NCI-H524 (cell line): ENCODE measurements around the gene EYA3.

Source experiments
- DNase-seq, 2 experiments: peaks; one replicate each; lab custom pipeline; 2025; lab: John Stamatoyannopoulos, UW

EYA3 gene

DNA sequence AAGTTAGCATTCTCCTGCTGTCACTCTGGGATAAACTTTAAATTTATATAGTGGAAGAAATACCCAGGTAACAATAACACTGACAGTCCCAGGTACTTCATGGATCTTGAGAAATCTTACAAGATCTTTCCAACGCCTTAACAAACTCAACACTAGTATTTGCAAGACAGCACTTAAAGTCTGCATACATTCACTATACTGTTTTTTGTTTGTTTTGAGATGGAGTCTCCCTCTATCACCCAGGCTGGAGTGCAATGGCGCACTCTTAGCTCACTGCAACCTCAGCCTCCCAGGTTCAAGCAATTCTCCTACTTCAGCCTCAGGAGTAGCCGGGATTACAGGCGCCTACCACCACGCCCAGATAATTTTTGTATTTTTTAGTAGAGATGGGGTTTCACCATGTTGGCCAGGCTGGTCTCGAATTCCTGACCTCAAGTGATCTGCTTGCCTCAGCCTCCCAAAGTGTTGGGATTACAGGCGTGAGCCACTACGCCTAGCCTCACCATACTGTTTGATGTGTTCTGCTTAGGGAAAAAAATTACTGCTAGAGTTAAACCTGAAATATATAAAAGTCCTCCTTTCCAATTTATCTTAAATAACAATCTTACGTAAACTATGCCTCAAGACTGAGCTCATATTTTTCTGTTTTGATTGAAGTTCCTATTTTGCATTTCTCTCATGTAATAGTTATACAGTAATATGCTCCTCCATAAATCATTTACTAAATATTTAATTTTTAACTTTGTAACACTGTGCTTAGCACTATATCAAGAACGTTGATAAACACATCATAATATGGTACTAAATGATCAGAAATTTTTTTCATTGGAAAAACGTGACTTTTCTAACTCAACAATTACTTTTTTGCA is 17.5 kb downstream of the EYA3 start:
- no peak for DNase-seq

DNA sequence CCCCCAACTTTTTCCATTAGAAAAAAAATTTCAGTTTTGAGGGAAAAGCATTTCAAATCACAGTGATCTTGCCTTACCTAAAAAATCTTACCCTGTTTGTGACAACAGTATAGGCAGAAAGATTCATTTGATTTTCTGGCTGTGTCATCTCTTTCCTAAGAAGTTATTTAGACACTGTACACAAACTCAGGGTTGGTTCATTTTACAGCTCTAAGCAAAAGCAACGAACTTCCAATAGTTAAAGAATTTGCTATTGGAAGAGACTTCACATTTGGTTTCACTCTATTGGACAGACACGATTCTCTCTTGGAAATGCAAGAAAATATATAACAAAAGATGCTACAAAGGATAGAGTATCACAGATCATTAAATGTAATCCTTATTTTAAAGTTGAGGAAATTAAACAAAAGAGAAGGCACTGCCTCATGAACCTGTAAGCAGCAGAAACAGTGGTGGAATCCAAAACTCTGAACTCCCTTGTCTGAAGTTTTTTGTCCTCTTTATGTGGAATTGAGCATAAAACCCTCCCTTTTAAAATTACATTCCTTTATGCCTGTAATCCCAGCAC is 20.8 kb downstream of the EYA3 start:
- no peak for DNase-seq

DNA sequence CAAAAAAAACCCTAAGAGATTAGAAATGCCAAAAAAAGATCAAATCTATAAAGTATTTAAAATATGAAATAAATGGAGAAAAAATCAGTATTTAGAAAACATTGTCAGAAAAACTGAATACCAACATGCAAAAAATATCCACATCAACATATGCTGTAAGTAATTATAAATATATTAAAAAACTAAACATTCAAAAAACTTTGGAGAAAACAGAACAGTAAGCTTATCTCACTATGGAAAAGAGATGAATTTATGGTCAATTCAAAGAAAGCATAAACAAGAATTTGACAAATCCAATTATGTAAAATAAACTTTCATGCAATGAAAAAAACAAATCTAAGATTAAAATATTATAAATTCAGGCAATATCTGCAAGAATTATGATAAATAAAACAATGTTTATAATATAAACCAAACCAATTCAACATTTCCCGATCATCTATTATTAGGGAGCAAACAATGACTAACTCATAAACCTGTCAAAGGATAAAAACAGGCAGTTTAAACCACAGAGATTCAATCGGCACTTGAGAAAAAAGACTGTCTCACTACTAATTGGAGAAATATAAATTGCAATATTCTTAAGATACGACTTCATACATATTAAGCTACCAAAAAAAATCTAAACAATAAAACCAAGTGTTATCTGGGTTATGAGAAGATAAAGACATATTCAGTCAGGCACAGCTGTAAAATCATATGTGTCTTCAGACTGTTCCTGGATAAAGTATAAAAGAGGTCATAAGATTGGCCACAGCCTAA is 21.8 kb downstream of the EYA3 start:
- DNase-seq = no peak

DNA sequence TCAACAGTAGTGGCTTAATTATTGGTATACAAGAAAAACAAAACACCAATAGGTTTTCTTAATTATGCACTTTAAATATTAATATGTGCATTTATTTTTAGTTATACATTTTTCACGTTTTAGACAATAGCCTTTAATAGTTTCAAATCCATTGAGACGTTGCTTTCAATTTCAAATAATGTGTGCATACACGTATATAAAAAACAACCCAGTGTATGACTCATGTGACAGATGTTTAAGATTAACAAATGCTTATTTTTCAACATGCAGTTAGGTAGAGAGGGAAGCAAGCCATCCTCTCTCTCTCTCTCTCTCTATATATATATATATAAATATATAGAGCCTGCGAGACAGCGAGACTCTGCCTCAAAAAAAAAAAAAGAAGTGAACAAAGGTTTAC is 24.3 kb downstream of the EYA3 start:
- DNase-seq = peak in 1 of 2 experiments; percentile 1

DNA sequence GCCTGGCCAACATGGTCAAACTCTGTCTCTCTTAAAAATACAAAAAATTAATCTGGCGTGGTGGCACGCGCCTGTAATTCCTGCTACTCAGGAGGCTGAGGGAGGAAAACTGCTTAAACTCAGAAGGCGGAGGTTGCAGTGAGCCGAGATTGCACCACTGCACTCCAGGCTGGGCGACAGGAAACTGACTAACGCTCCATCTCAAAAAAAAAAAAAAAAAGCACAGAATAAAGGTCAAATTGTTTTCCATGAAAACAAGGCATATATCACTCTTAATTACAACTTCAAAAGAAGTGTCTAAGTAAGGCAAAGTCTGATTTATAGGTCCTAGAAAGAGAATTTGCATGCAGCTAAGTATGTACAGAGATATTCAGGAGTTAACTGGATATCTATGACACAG is 25.6 kb downstream of the EYA3 start:
- no peak for DNase-seq

DNA sequence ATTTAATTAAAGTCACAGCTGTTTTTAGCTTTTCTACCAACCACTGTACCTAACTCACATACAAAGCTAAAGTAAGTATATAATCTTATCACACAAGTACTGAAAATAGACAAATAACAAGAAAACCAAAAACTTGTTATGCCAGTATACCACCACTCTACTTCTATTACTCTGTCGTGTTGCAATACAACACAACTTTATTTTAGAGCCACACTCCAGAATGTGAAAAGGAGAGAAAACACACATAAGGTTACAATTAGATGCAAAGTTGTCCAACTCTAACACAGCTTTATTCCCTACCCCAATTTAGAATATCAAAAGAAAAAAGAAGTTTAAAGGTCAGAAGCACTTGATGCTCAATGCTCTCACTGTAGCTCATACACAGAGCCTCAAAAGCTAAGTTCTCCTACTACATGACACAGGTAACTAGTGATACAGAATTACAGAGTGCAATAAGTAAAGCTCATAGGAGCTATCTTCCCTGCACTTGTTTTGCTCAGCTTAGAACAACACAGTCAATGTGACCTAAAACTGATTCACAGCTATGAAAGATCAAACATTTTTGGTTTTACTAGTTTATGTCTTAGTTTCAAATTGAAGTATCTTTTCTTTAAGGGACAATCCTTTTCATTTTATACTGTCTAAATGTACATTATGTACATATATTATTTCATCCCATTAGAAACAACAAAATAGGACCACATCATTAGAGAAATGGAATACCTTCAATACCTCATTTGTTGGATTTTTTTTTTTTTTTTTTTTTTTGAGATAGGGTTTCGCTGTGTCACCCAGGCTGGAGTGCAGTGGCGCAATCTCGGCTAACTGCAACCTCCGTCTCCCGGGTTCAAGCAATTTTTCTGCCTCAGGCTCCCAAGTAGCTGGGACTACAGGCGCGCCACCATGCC is 29.2 kb downstream of the EYA3 start:
- DNase-seq = no peak

DNA sequence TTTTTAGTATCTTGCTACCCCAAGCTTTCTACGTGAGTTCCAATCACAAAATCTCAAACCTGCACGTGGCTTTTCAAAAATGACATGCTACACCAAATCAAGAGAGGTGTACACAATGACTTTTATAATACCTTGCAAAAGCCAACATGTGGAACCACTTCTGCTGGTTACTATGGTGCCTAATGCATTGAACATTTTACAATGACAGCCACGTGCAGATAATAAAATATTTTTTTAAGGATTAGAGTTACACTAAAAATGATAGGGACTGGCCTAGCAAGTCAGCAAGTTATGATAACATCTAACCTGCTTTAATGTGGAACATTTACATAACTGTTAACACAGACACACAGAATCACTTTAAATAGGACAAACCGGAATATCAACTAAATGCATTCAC is 30.2 kb downstream of the EYA3 start:
- DNase-seq = no peak

DNA sequence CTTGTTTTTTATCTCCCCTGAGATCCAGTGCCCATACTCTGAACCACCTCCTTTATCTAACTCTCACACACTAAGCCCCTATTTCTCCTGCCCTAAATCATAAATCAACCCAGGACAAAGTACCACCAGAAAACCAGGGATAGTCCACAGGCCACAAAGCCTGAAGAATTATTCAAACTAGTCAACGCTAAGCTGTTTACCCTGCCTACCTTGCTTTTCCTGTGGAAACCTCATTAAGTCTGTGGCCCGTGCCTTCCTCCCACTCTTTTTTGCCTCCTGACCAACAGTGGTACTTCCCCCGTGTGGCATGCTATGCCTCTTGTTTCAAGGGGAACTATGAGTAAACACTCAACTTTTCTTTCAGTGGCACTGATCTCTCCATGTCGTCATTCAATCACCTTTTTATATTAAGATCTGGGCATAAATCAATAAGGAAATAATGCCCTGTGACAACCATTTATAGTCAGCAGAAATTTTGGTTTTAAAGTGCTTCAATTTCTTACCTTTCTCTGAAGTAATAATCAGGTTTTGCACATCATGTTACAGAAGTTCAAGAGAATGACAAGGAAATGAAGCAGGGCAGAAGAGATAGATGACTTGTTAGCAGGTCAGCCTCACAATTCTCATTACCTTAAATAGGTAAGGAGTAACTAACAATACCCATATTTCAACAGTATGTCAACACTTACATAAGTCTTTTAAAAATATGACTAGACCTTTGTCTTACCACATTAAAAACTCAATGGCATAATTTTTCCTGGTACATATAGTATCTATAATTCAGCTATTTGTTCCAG is 32.1 kb downstream of the EYA3 start:
- no peak for DNase-seq

DNA sequence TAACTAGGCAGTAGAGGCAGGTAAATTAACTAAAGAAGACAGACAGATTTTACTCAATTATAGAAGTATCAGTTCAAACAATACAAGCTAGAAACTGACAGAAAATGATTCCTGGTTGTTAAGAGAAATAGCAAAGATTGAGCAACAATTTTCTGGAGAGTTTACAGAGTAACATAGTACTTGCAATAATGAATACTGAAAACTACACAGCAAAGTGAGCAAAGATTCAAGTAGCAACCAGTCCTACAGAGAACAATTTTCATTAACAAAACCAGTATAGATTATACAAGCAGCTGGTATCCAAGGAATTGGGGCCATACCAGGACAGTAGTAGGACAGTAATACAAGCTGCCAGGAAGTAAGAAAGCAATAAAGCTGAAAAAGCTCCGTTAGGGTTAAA is 37.6 kb downstream of the EYA3 start:
- DNase-seq = no peak

DNA sequence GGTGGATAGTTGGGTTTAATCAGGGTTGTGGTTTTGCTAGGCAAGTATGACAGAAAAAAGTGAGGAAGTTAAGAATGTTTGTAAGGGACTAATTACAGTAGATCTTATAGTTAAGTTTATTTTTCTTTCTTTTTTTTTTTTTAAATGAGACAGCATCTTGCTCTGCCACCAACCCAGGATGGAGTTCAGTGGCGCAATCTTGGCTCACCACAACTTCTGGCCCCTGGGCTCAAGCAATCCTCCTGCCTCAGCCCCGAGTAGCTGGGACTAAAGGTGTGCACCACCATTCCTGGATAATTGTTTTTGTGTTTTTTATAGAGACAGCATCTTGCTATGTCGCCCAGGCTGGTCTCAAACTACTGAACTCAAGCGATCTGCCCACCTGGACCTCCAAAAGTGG is 41.7 kb downstream of the EYA3 start:
- DNase-seq = no peak

DNA sequence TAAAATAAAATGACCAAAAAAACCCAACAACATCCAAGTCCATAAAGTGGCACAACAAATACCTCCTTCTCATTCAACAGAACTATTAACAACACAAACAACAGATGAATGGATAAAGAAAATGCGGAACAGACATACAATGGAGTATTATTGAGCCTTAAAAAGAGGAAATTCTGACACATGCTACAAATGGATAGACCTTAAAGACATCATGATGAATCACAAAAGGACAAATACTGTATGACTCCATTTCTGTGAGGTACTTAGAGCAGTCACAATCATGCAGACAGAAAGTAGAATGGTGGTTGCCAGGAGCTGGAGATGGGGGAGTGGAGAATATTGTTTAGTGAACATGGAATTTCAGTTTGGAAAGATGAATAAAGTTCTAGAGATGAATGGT is 42.6 kb downstream of the EYA3 start:
- no peak for DNase-seq

DNA sequence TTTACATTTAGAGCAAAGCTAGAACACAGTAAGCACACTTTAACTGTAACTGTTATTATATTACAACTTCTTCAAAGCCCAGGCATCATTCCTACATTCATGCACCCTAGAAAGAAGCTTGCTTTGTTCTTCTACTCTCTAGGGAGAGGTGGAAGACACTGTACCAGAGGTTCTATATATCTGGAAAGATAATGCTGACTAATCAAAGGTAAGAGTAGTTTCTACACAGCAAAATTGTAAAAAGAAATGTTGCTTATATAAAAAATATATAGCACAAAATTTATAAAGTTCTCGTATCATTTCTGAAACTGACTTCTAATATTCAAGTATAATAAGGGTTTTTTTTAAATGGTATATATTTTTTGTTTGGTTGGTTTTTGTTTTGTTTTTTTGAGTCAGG is 44.0 kb downstream of the EYA3 start:
- no peak for DNase-seq

DNA sequence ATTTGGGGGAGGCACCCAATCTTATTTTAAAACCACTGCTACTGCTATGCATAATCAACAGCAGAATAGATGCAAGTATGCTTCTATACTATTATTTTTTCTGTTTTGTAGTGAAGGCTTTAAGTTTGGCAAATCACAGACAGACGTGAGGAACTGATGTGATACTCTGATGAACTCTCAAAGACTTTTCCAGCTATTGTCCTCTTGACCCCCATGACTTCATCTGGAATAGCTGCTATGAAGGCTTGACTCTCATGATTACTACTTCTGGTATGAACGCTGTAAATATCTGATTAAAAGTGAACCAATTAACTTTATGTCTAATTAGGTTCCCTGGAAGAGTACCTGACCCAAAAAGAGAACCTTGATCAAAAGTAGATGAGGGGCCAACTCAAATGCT is 49.1 kb downstream of the EYA3 start:
- DNase-seq = no peak

DNA sequence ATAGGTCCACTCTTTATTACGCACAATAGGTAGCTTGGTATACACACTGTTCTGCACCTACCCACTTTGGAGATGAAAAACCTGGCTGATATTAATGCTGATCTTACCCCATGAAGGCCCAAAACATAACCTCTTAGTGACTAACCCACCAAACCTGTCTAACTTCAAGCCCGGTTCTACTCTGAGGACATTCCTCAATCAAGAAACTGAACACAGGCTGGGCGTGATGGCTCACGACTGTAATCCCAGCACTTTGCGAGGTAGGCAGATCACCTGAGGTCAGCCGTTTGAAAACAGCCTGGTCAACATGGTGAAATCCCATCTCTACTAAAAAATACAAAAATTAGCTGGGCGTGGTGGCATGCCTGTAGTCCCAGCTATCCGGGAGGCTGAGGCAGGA is 50.5 kb downstream of the EYA3 start:
- no peak for DNase-seq

DNA sequence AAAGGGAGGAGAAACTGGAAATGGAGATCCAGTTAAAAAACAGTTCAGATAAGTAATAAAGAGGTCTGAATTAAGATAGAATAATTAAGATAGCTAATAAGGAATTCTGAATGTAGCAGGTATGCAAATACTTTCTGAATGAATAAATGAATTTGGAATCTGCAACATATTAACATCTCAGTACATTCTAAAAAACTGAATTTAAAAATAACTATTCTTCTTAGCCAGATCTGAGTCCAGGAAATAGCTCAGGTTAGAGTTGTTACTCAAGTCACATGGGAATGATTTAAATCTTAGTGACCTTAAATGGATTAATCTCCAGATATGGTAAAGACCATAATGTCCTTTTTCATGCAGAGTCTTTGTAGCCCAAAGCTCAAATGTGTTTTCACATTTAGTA is 51.2 kb downstream of the EYA3 start:
- DNase-seq = no peak

DNA sequence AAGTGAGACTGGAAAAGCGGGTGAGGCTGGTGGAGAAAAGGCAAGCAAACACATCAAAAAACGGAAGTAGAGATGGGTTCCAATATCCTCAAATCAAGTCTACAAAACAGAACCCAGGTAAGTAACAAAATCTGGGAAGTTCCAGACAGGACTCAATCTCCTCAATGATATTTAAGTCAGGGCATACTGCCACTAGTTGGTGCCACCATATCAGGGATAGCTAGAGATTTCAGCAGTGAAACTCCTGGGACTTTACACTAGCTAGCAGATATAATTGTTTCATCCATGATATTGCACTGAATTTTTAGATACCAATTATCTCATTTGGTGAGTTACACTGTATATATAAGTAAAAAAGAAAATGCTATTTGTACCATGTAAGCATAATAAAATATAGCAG is 52.0 kb downstream of the EYA3 start:
- DNase-seq = no peak

DNA sequence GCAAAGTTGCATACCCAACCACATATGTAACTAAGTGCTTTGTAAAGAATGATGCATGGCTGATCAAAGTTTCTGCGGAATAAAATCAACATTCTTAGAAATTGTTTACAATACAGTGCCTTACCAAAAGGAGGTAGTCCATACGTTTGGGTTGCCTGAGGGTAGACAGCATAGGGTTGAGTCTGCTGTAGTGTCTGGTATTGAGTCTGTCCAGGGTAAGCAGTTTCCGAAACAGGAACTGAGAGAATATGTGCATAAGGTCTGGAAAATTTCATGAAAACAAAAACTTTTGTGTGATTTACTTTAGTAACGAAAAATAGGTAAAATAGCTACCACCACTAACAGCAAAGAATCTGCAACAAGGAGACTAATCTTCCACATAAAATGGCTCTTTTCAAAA is 53.0 kb downstream of the EYA3 start:
- no peak for DNase-seq

DNA sequence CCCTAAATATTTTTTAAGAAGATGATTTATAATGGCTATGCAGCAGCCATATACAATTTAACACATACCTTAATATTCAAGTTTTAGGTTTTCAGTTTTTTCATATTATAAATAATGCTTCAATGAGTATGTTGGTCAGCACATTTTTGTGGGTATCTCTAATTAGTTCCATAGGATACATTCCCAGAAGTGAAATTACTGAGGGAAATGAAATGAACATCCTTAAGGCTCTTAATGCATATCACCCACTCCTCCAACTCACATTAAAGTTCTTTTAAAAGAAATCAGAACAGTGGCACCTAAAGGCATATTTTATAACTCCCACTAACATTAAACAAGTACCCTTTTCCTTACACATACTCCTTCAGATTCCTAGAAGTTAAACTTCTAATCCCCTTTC is 56.1 kb downstream of the EYA3 start:
- no peak for DNase-seq

DNA sequence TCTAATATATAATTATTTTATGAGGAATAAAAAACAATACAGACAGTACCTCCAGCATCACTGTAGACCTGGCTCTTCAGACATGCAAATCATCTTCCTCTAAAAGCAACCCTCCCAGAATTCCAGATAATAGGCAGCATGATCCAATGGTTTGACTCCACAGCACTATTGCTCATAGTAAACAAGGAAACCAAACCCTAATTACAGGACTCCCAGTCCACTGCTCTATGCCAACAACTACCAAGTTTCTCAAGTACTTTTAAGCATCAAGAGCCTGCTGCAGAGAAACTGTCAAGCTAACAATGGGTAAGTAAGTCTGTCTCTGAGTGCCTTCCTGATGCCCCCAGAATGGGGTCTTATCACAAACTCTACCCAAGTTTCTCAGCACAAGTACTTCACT is 57.2 kb downstream of the EYA3 start:
- DNase-seq = no peak

DNA sequence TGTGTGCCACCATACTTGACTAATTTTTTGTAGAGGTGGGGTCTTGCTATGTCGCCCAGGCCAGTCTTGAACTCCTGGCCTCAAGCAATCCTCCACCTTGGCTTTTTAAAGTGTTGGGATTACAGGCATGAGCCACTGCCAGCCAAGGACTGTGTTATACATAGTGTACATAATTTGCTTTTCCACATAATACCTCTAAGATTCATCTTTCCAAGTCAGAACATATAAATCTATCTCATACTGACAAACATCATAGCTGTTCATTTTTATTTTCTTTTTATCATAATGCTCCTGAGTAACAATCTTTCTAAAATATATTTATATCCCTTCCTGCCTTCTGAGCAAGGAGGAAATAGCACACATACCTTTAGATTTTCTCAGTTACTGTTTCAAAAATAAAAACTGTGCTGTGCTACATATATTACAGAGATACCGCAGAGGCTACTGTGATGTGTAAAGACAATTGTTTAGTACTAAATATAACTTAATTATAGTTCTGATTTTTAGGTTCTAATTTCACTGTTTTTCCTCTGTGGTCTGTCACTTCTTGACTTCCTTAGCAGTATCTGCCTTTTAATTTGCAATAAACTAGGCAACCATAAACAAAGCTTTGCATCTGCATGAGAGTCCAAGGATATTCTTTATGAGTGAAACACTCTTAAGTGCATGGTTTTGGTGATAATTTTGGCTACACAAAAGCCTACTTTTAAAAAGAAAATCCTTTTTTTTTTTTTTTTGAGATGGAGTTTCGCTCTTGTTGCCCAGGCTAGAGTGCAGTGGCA is 59.3 kb downstream of the EYA3 start:
- DNase-seq = no peak

DNA sequence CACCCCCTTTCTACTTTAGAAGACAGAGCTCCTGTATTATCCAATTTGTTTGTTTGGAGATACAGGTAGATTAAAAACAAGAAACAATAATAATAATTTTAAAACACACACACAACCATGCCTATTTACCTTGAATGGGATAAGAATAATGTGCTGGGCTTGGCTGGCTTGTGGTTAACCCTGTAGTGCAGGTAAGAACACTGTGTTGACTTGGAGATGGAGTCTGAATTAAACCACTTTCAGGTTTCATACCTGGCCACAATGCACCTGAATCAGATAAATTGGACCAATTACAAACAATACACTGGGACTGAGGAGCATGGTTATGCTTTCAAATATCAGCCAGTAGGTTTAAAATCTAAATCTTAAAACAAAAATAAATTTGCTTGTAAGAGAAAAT is 60.8 kb downstream of the EYA3 start:
- DNase-seq = no peak
